Measurements from ENCODE around the gene TMIGD3. TPM values are rescaled to one million over a fixed set of nuclear protein-coding genes. Genes with fewer than 3 reads are reported as not detected.
A peak's percentile ranks its signal among the peaks of the same experiment; 100 is the strongest.

Gene TMIGD3
- under 0.01 TPM in 1 of 2 replicates, not detected in the other for total RNA-seq (2012; rRNA removed)
- 0.12 TPM in 1 of 2 replicates, not detected in the other for polyA plus RNA-seq (2012; rRNA removed)
- polyA plus RNA-seq (2012; cell fraction: cytosol; rRNA removed), result 0.04 TPM in 1 of 2 replicates, not detected in the other
- 0.17 TPM in 1 of 2 replicates, not detected in the other for polyA plus RNA-seq (2012; cell fraction: nucleus; rRNA removed; ENCODE audit: low replicate concordance)
- Bru-seq, nascent RNA, result percentile 2 among the genes with signal in this experiment
- percentile 8 among the genes with signal in this experiment for BruChase-seq, experiment 1, labeled RNA remaining after a 6-hour chase
- BruChase-seq, experiment 2, labeled RNA remaining after a 2-hour chase, result percentile 7 among the genes with signal in this experiment
- long read RNA-seq, result 0 reads

DNA sequence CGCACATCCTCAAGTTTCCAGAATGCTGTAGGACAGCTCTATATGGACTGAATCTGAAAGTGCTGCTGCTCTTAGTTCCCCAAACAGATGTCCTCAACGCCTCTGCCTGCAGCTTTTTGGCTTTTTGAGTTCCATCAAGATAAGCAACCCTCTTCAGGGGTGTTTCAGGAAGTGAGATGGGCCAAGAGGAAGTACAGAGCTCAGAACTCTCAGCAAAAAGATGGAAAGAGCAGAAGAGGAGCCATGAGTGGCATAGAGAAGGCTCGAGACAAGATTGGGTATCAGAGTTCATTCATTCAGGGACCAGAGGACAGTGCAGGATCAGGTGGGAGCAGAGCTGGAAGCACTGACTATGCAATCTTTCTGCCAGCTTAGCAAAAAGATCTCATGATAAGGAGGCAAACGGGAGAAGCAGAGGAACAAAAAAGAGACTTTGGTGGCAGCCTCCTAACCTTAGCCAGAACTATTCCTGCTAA lies at the start of gene TMIGD3, which contains the start of gene ADORA3:
TMIGD3 (minus strand) TSS at position 49 of the 476 bp plus-strand sequence. CDS start 279 bp downstream, outside the sequence.
ADORA3 (minus strand) TSS at position 49 of the 476 bp plus-strand sequence. CDS start 279 bp downstream, outside the sequence.
- peak; percentile 54 for TF ChIP-seq CEBPB (IDR thresholded peaks at IDR 0.05; ENCODE audit: low read depth, low read length)
- TF ChIP-seq BHLHE40 (IDR thresholded peaks at IDR 0.05; ENCODE audit: low read depth, low read length), result no peak
- intact Hi-C loops (cut with micrococcal nuclease), result no loop called here
- in situ Hi-C loops (cut with MboI; ENCODE audit: low sequenced_read_pairs), result no loop called here

More for the DNA sequence above, at the start of gene TMIGD3, which contains the start of gene ADORA3:
- H4K8ac ChIP-seq (ENCODE audit: low read depth in 2 of 2, low read length in 2 of 2), result no peak within 1 kb of the TSS
- H3K56ac ChIP-seq (ENCODE audit: extremely low read depth, insufficient read depth, low read length), result no peak within 1 kb of the TSS
- no peak within 1 kb of the TSS for H2BK120ac ChIP-seq (ENCODE audit: low read depth, low read length)
- WGBS, 2 experiments (ENCODE audit: extremely low coverage in 2 of 2, insufficient read length in 1 of 2), result 14% methylated on average over 2 of the region's 4 CpGs; no CpG with 5 or more reads in 1 of the 2 experiments
- BruUV-seq (replicated peaks), result no TSS peak
- H3K23ac ChIP-seq (ENCODE audit: low read depth, low read length), result no peak within 1 kb of the TSS
- H3K27ac ChIP-seq (ENCODE audit: insufficient read depth, low read length), result no peak within 1 kb of the TSS
- no peak within 1 kb of the TSS for H2BK20ac ChIP-seq (ENCODE audit: low read depth, low read length)
- H3K4ac ChIP-seq (ENCODE audit: low read depth, low read length), result no peak within 1 kb of the TSS
- H2AK9ac ChIP-seq (replicated peaks; ENCODE audit: low read depth, low read length, poor library complexity), result no peak within 1 kb of the TSS
- peaks cover 10% of the 10 kb centered on the region for H3K4me1 ChIP-seq (ENCODE audit: control insufficient read depth, insufficient read depth, low read length)
- DNase-seq (no peak), ATAC-seq (ENCODE audit: low read depth) (no peak)
- no peak within 1 kb of the TSS for H2AFZ ChIP-seq (replicated peaks; ENCODE audit: low read length, poor library complexity)
- H3K9me1 ChIP-seq (ENCODE audit: insufficient read depth, low read length), result no peaks in the 10 kb centered on the region
- no peak within 1 kb of the TSS for H4K91ac ChIP-seq (ENCODE audit: insufficient read depth, low read depth, low read length)
- CTCF ChIA-PET, result interaction anchor here (0.8 kb wide), 1 partner anchor 9 kb away, joined by 3 read pairs; no protein-coding TSS in a partner anchor
- no peak within 1 kb of the TSS for H3K4me2 ChIP-seq (ENCODE audit: low read depth, low read length)
- no peaks in the 10 kb centered on the region for H3K36me3 ChIP-seq (ENCODE audit: control insufficient read depth, insufficient read depth, low read length)
- no peak within 1 kb of the TSS for H3K4me3 ChIP-seq (ENCODE audit: insufficient read depth, low read depth, low read length)
- dilution Hi-C loops (cut with HindIII; ENCODE audit: low sequenced_read_pairs, unreplicated experiment), result no loop called here
- H3K27me3 ChIP-seq (ENCODE audit: control insufficient read depth, insufficient read depth, low read length), result peaks cover 22% of the 10 kb centered on the region
- H2BK5ac ChIP-seq (ENCODE audit: low read depth, low read length, poor library complexity, severe bottlenecking), result no peak within 1 kb of the TSS
- no peaks in the 10 kb centered on the region for H4K20me1 ChIP-seq (ENCODE audit: insufficient read depth, low read length)
- H2BK15ac ChIP-seq (ENCODE audit: low read depth, low read length), result no peak within 1 kb of the TSS
- no peaks in the 10 kb centered on the region for H3K9me3 ChIP-seq (ENCODE audit: control insufficient read depth, insufficient read depth, low read length)
- POLR2A ChIA-PET (ENCODE audit: unreplicated experiment), result interaction anchor here (0.5 kb wide), 1 partner anchor 55 kb away, joined by 3 read pairs; no protein-coding TSS in a partner anchor
- no peak within 1 kb of the TSS for H2AK5ac ChIP-seq (ENCODE audit: low read depth, low read length)
- H4K5ac ChIP-seq (ENCODE audit: low read depth, low read length), result no peak within 1 kb of the TSS
- H3K14ac ChIP-seq (replicated peaks; ENCODE audit: low read depth, low read length), result no peak within 1 kb of the TSS
- no peak within 1 kb of the TSS for H3K18ac ChIP-seq (ENCODE audit: low read depth, low read length)
- 0 out of 4 replicates have a peak, but pooled peaks cover 0 to 8% of the 10 kb centered on the region in 2 experiments for H3K79me1 ChIP-seq (ENCODE audit: low read depth in 1 of 2, low read length in 2 of 2)
- H3K9ac ChIP-seq (ENCODE audit: low read depth, low read length), result no peak within 1 kb of the TSS
